ENCODE results near the gene NOD2. TPM values are rescaled to one million over a fixed set of nuclear protein-coding genes. Genes with fewer than 3 reads are reported as not detected.

The NOD2 gene
- total RNA-seq, 1 experiment from 2014 or later, result not detected

GRCh38 chr16:50712560-50712898, 19.1 kb downstream of the NOD2 start:
- intact Hi-C loops (cut with micrococcal nuclease; ENCODE audit: unreplicated experiment), result no loop called here
- DNase-seq (ENCODE audit: low read depth, low spot score), result no peak
- BruUV-seq (replicated peaks), result no TSS peak
- H3K9me3 ChIP-seq (ENCODE audit: control insufficient read depth, insufficient read depth, low read depth, low read length), result no peaks in the 10 kb centered on the region
- no peak overlapping the region for H3K27ac ChIP-seq (ENCODE audit: low read length)
- H3K36me3 ChIP-seq (ENCODE audit: control insufficient read depth, insufficient read depth, low read length), result no peaks in the 10 kb centered on the region
- H3K4me1 ChIP-seq (ENCODE audit: control insufficient read depth, insufficient read depth, low read length), result no peaks in the 10 kb centered on the region
- CTCF ChIA-PET, result no interaction called here
- ATAC-seq, result no peak
- no peak for TF ChIP-seq POLR2AphosphoS5 (IDR thresholded peaks at IDR 0.05; ENCODE audit: low read depth, low read length)
- TF ChIP-seq CTCF (IDR thresholded peaks at IDR 0.05), result no peak
- TF ChIP-seq REST (IDR thresholded peaks at IDR 0.05; ENCODE audit: insufficient read depth in 1 of 2, low read depth in 2 of 2, low read length in 1 of 2), result no peak
- TF ChIP-seq TCF7L2 (IDR thresholded peaks at IDR 0.05; ENCODE audit: low read depth, low read length), result no peak
- TF ChIP-seq SIN3A (IDR thresholded peaks at IDR 0.05; ENCODE audit: borderline replicate concordance, insufficient read depth, low read depth, low read length), result no peak
- no peaks in the 10 kb centered on the region for H3K27me3 ChIP-seq (ENCODE audit: control insufficient read depth, insufficient read depth, low read length)
- H3K4me3 ChIP-seq (ENCODE audit: low read depth in 2 of 2, low read length in 2 of 2), result no peak overlapping the region
- in situ Hi-C loops (cut with HindIII; ENCODE audit: low pct_unique_long_range_greater_than_20kb, low sequenced_read_pairs), result no loop called here
- POLR2A ChIA-PET, result no interaction called here

- no peak overlapping the region for H3K4me3 ChIP-seq (ENCODE audit: low read depth in 2 of 2, low read length in 2 of 2)
- POLR2A ChIA-PET, result no interaction called here
- H3K9me3 ChIP-seq (ENCODE audit: control insufficient read depth, insufficient read depth, low read depth, low read length), result no peaks in the 10 kb centered on the region
- DNase-seq (ENCODE audit: low read depth, low spot score), result no peak
- H3K27me3 ChIP-seq (ENCODE audit: control insufficient read depth, insufficient read depth, low read length), result no peaks in the 10 kb centered on the region
- no peak for ATAC-seq
- TF ChIP-seq POLR2AphosphoS5 (IDR thresholded peaks at IDR 0.05; ENCODE audit: low read depth, low read length) (no peak), TCF7L2 (IDR thresholded peaks at IDR 0.05; ENCODE audit: low read depth, low read length) (no peak), CTCF (IDR thresholded peaks at IDR 0.05) (no peak), REST (IDR thresholded peaks at IDR 0.05; ENCODE audit: insufficient read depth in 1 of 2, low read depth in 2 of 2, low read length in 1 of 2) (no peak)
- H3K27ac ChIP-seq (ENCODE audit: low read length), result no peak overlapping the region
- H3K36me3 ChIP-seq (ENCODE audit: control insufficient read depth, insufficient read depth, low read length), result no peaks in the 10 kb centered on the region
- BruUV-seq (replicated peaks), result no TSS peak
- H3K4me1 ChIP-seq (ENCODE audit: control insufficient read depth, insufficient read depth, low read length), result no peaks in the 10 kb centered on the region
- in situ Hi-C loops (cut with HindIII; ENCODE audit: low pct_unique_long_range_greater_than_20kb, low sequenced_read_pairs), result no loop called here
- CTCF ChIA-PET, result no interaction called here
- intact Hi-C loops (cut with micrococcal nuclease; ENCODE audit: unreplicated experiment), result no loop called here
Observed at GRCh38 chr16:50712956-50713355, 19.6 kb downstream of the NOD2 start.

All from Panc1 (cell line).